ELF-1 (cell line): Measurements from ENCODE around the gene LIG3.
"Not testable (repeated sequence)": the region's sequence is repeated elsewhere in the genome, so short reads cannot be mapped to it uniquely, and the experiment has no call there.

Experiments
- DNase-seq: peaks from one replicate; pipeline ENCODE4 v3.0.0-alpha.2; 2016; ENCODE audit warnings: low read depth, low spot score

LIG3 gene

DNA sequence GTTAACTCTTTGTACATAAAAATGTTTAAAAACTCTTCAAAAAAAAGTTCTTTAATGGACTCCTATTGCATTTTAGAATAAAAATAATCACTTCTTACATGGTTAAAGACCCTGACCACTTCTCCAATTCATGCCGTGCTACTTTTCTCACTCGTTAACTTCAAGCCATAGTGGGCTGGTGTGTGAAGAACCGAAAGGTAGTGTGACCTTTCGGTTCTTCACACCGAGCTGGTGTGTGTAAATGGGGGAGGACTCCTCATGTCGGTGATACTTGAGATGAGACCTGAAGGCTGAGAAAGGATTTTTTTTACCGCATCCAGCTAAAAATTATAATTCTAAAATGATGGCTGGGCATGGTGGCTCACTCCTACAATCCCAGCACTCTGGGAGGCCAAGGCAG lies 61.1 kb downstream of the LIG3 start:
- no peak for DNase-seq

DNA sequence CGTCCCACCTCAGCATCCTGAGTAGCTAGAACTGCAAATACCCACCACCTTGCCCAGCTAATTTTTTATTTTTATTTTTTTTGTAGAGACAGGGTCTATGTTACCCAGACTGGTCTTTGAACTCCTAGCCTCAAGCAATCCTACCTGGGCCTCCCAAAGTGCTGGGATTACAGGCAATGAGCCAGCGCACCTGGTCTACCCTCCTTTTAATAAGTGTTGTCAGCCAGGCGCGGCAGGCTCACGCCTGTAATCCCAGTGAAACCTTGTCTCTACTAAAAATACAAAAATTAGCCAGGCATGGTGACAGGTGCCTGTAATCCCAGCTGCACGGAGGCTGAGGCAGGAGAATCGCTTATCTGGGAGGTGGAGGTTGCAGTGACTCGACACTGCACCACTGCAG lies 63.9 kb downstream of the LIG3 start:
- no peak for DNase-seq

DNA sequence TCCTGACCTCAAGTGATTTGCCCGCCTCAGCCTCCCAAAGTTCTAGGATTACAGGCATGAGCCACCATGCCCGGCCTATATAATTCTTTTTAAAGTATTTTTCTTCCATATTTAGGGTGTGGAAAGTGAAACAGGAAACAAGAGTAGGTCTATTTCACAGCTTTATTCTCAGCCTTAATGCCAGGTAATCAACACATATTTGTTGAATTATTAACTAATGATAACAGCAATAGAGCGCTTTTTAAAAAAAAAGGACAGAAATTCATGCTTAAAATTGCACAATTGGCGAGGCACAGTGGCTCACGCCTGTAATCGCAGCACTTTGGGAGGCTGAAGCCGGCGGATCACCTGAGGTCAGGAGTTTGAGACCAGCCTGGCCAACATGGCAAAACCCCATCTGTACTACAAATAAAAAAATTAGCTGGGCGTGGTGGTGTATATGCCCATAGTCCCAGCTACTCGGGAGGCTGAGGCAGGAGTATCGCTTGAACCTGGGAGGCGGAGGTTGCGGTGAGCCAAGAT lies 65.2 kb downstream of the LIG3 start:
- not testable (repeated sequence) for DNase-seq

DNA sequence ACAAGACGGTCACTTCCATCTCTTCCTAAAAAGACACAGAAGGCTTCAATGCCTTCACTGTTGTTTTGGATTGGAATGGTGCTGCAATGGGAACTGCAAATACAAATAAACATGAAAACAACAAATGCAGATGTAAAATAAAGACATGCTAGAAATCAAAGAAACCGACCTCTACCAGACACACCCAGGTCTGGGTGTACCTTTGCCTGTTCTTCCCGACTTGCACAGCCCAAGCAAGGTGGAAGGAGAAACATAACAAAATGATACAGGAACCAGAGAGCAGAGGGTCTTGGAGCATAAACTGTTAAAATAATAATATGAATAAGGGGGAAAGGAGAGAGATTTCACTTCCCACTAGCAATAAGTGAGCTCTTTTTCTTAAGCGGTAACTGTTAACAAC lies 65.9 kb downstream of the LIG3 start:
- DNase-seq: no peak

DNA sequence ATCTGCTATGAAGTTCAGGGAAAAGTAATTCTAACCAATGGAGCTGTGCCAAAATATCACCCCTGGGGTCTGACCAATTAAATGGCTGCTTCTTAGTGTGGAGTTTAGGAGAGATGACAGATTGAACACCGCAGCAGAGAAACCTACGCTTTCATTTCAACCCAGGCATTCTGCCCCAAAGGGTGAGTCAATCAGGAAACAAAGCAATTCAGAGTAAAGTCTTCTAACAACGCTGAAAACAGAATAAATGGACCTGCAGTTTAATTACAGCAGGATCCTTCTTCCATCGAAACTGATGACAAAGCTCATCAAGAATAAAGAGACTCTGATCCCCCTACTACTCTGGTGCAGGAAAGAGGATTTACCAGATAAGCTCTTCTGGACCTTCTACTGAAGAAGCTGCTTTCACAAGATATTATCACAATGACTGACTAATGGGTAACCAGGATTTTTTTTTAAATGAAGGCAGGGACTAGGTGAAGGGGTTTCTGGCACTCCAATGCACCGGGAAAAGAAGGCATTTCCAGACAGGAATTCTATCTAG lies 66.5 kb downstream of the LIG3 start:
- no peak for DNase-seq

DNA sequence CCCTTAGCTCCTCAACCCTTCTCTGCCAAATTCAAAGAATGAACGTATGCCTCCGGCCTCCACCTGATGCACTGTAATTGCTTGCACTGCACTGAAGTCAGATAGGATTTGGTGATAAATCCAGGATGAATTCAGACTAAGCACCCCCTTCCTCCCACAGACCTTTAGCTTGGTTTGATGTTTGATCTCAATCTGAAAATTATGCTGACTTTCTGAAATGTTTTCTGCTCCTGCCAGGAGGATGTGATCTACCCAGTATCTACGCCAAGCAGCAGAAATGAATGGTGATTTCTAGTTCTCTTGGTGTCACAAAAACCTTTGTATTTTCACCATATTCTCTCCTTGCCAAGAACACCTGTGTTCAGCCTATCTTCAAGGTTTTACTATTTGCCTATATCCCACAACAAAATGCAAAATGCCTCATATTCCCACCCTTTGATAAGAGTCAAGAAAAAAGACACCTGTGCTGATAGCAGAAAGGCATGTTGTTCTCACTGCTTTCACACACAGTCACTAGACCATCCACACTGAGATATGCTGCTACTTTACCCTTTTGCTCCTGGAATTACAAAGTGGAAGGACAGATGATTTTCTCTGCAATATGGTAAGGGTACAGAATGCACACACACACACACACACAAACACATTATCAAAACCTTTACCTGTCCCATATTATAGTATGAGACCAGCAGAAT lies 68.5 kb downstream of the LIG3 start:
- DNase-seq: no peak

DNA sequence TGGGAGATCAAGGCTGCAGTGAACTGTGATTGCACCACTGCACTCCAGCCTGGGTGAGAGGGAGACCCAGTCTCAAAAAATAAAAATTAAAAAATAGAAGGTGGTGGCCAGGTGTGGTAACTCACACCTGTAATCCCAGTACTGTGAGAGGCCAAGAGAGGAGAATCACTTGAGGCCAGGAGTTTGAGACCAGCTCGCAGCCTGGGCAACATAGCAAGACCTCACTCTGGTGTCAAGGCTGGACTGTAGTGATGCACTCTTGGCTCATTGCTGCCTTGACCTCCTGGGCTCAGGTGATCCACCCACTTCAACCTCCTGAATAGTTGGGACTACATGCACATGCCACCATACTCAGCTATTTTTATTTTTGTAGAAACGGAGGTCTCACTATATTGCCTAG lies 69.9 kb downstream of the LIG3 start:
- DNase-seq: no peak

DNA sequence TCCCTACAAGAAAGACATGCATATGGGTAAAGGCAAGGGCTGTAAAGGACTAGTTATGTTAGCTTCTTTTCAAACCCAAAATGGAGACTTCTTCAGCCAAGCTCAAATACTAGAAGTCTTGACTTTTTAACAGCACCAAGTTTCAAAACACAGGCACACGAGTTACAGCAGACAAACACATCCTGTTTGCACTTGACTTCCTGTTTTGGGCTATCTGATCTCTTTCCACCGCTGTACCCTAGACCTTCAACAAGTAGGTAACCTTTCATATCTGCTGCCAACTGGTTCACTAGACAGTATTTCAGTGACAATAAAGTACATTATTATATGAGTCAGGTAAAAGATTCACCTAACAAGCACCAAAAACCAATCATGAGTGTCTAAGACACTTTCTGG lies 70.9 kb downstream of the LIG3 start:
- no peak for DNase-seq

DNA sequence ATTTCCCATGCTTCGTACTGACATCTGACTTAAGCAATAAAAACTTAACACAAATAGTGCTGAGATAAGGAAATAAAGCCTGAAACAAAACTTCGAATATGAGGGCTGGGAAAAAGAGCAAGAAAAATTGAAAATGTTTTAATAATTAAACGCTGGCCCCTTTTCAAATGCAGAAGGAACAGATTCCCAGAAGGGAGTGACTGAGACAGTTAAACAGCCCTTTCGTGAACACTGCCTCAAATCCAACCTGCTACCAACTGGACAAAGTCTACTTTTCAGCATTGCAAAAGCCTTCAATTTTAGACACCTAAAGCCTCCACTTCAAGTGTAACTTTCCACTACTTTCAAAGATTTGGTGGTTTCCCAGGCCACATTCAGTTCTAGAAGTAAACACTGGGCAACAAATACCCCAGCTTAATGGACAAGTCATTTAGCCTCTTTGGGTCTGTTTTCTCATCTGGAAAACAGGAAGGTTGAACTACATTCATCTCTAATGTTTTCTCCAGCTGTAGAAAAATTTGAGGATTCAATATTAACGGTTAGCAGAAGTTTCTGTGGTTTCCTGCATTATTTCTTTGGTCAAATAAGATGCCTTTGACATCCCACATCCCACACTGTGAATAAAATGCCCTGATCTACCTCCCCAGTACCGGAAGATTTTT lies 71.4 kb downstream of the LIG3 start:
- no peak for DNase-seq

DNA sequence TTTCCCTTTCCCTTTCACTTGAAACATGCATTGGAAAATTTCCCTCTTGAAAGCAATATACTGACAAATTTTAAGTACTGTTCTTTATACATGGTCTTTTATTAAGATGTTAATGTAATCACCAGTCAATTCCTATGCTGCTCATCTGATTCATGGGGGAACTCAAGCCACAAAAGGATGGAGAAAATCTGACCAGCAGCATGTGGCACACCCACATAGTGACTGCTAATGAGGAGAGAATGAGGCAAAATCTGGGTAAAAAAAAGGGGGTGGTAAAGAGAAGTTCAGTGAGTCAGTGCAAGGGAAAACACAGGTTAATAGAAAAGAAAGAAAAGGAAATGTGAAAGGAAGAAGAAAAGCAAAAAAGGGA lies 71.9 kb downstream of the LIG3 start:
- DNase-seq: no peak

DNA sequence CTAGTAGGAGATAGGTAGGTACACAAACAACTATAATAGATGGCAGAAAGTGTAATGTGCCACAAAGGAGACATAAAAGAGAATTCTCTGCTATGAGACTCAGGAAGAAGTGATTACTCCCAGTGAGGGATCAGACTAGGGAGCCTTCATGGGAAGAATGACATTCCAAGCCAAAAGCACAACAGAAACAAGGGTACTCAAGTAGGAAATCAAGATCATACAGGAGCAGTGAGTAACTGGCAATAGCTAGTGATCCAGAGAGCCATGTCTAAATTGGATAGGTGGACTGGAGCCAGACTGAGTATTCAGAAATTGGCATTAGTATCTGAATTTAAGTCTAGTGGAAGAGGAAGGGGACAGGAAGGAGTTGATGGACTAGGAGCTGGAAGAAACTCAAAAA lies 72.5 kb downstream of the LIG3 start:
- no peak for DNase-seq

DNA sequence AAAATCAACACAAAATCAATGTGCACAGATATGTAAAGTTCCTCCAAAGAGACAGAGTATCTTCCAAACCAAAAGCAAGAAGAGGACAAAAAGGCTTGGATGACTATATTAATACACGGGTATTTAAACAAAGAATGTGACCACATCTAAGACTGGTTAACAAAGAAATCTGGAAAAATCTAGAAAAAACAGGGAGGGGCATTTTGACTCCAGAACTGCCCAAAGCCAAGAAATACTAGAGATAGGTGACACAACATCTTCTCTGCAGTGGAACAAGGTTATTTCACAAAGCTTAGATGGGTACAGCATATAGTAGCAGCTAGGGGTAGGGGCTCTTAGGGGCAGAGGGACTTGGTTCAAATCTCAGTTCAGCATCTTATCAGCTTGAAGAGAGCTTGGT lies 72.9 kb downstream of the LIG3 start:
- no peak for DNase-seq

DNA sequence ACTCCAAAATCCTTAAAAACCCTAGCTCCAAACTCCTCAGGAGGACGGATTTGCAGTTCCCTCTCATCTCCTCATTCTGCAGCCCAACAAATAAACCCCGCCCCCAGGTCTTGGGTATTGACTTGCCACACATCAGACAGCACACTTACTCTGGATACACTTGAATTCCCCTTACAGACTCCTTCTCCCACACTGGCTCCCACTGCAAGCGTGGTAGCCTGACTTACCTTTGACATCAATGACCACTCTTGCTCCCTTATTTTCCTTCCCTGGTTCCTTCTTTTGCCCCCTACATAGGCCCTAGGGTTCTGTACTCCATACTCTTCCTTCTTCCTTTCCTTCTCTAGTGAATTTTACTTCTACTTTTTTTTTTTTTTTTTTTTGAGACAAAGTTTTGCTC lies 75.7 kb downstream of the LIG3 start:
- DNase-seq: peak; percentile 10

DNA sequence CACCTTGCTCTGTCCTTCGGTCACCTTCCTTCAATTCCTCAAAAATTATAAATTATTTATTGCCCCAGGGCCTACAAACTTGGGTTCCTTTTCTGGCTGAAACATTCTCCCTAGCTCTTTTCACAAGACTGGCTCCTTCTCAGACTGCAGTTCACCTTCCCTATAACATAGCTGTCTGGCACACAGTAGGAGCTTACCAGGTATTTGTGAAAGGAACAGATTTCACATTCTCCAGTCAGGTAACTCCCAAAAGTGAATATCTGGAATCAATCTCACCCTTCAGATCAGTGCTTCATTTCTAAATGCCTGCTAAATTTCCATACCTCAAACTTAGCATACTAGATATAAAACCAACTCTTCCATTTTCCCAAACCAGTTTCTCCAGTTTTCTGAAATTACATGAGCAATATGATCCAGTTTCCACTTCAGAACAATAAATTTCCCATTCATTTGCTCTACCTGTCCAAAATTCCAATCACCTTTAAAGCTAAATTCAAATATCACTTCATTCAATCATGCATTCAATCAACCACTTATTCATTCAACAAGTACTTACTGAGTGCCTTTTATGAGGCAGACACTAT lies 77.1 kb downstream of the LIG3 start:
- DNase-seq: no peak
